Body of pancreas (tissue), 4 donors: ENCODE results near the gene PDCD10. TPM values are rescaled to one million over a fixed set of nuclear protein-coding genes. Genes with fewer than 3 reads are reported as not detected.

ENCODE experiments used
- ATAC-seq: fragments of 150-250 bp; one replicate; pipeline ENCODE4 v1.9.1; 2016
- DNase-seq, 4 donors: peaks; one replicate each; pipeline ENCODE4 v3.0.0-alpha.2; 2019
- H3K27ac ChIP-seq, 4 donors: fragments of 200-600 bp; sonication (generic); 1 replicate in 3 of 4; 2 replicates in 1 of 4; pipeline versions ENCODE4 v1.5.1 to v1.6.1; 2016 to 2019; ENCODE audit warnings: mild to moderate bottlenecking in 1 of 4, mixed read lengths in 1 of 4, moderate library complexity in 1 of 4
- H3K27me3 ChIP-seq, 2 donors: fragments of 200-600 bp; sonication (generic); one replicate each; pipeline ENCODE4 v1.6.0; 2016; ENCODE audit warnings: mild to moderate bottlenecking in 1 of 2
- H3K36me3 ChIP-seq, 2 donors: fragments of 200-600 bp; sonication (generic); replicated peaks in 1 of 2; 2 replicates each; pipeline ENCODE4 v1.5.1; 2016; ENCODE audit warnings: low read depth in 2 of 2; ENCODE audit not compliant: insufficient read depth in 1 of 2
- H3K4me1 ChIP-seq: fragments of 200-600 bp; sonication (generic); one replicate; pipeline ENCODE4 v1.6.0; 2016
- H3K4me3 ChIP-seq, 2 donors: fragments of 200-600 bp; sonication (generic); 1 replicate in 1 of 2; 2 replicates in 1 of 2; pipeline ENCODE4 v1.5.1; 2016 to 2019
- H3K9me3 ChIP-seq, 3 donors: fragments of 200-600 bp; sonication (generic); 1 replicate in 2 of 3; 2 replicates in 1 of 3; pipeline ENCODE4 v1.5.1; 2016
- POLR2A ChIP-seq, 3 donors: fragments of 450-650 bp; IDR thresholded peaks; one replicate each; pipeline ENCODE4 v1.6.1; 2016; ENCODE audit warnings: antibody characterized with exemption in 3 of 3, mild to moderate bottlenecking in 2 of 3
- WGBS, 2 donors: methylation state at CpG; one replicate each; pipeline ENCODE4 v1.1.5; 2017; 5-methylcytosine and 5-hydroxymethylcytosine counted together
- intact Hi-C: fragments of 100-400 bp; cut with DNase I; formaldehyde crosslinking; loops from one replicate; pipeline ENCODE4 v1.15.1; 2023
- total RNA-seq, 2 donors: library from RNA; depleted of rRNA; stranded (reverse); fragments of >200 nt; gene quantifications; one replicate each; pipeline ENCODE4 v1.1.0, GENCODE V29; 2016
- TF ChIP-seq, protein P1 (sequence below), 7 experiments: fragments of 450-650 bp in 4 of 7; fragments of 200-600 bp in 3 of 7; sonication (generic) in 3 of 7; IDR thresholded peaks; one replicate each; pipeline ENCODE4 v1.5.1; 2016 to 2019; ENCODE audit warnings: antibody characterized with exemption in 7 of 7

Gene PDCD10
- 10 to 100 TPM; 24.4 to 36.1 TPM for total RNA-seq

DNA sequence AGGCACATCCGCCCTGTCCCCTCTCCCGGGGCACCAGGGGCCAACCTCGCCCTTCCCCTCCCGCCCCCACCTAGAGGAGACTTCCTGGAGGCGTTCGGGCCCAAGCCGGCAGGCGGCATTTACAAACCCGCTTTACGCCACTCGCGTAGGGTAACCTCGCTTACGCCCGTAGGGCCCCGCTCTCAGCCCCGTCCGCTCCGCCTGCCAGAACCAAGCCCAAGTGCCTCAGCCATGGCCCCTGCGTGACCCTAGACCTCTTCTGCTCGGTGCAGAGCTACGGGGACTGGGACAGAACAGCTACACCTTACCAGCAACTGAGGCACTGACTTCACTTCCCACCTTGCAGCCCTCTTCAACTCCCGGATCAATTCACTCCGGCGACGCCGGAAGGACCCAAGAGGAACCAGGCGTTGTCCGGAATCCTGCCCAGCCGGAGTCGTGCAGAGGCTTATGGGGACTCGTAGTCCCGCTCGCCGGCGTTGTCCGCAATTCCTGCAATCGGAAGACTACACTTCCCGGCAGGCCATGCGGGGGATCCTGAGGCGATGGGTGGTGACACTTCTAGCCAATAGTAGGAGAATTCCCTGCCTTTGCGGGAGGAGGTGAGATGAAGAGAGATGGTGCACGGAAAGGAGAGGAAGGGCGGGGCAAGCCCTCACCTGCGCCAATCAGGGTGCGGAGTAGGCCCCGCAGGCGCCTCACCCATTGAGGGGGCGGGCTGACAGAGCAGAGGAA is at the start of gene PDCD10:
Gene PDCD10, minus strand, starts transcription at position 395 of the 735 bp plus-strand sequence. CDS start 14,735 bp downstream, outside the sequence.
- ATAC-seq, result peak; percentile 92
- Histone ChIP-seq H3K27me3 (no peaks in the 10 kb centered on the region), H3K27ac (peak within 1 kb of the TSS; percentile 93 to 97 (median 96)), H3K4me3 (peak within 1 kb of the TSS; percentile 81 to 96), H3K9me3 (no peaks in the 10 kb centered on the region), H3K36me3 (no peaks in the 10 kb centered on the region), H3K4me1 (peaks cover 21% of the 10 kb centered on the region)
- TF ChIP-seq, protein P1, sequence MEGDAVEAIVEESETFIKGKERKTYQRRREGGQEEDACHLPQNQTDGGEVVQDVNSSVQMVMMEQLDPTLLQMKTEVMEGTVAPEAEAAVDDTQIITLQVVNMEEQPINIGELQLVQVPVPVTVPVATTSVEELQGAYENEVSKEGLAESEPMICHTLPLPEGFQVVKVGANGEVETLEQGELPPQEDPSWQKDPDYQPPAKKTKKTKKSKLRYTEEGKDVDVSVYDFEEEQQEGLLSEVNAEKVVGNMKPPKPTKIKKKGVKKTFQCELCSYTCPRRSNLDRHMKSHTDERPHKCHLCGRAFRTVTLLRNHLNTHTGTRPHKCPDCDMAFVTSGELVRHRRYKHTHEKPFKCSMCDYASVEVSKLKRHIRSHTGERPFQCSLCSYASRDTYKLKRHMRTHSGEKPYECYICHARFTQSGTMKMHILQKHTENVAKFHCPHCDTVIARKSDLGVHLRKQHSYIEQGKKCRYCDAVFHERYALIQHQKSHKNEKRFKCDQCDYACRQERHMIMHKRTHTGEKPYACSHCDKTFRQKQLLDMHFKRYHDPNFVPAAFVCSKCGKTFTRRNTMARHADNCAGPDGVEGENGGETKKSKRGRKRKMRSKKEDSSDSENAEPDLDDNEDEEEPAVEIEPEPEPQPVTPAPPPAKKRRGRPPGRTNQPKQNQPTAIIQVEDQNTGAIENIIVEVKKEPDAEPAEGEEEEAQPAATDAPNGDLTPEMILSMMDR (IDR thresholded peaks at IDR 0.05), result peak in 1 of 7 experiments; percentile 15
- TF ChIP-seq POLR2A (IDR thresholded peaks at IDR 0.05), result peak; percentile 53 to 61 (median 59)
- DNase-seq, result peak; percentile 98 to 99 (median 98)
- WGBS, 2 donors, result 0% methylated on average over 26 to 47 of the region's 49 CpGs
- intact Hi-C loops, result no loop called here

DNA sequence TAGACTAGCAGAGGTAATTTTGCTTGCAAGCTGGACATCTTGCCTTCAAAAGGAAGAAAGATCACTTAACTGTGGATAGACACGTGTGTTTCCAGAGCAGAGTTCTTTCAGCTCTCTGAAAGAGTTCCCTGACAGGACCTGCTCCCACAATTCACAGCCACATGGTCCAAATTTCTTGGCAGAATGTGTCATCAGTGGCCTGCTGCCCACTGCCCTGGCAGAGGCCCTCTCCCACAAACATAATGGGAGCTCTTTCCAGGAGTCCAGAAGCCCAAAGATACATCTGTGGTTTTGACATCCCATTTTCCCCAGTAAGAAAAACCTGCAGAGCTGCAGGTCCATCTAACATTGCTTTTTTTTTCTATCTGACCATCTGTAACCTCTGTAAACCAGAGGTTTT is 49.1 kb upstream of the PDCD10 start:
- no peak overlapping the region for H3K27ac ChIP-seq
- peaks cover 0 to 4% (median 0%) of the 10 kb centered on the region in 3 donors for H3K9me3 ChIP-seq
- TF ChIP-seq, protein P1 (IDR thresholded peaks at IDR 0.05), result no peak
- TF ChIP-seq POLR2A (IDR thresholded peaks at IDR 0.05), result no peak
- intact Hi-C loops, result no loop called here
- ATAC-seq (no peak), DNase-seq (peak in 1 of 4 donors; percentile 20)
- H3K4me3 ChIP-seq, result no peak overlapping the region
- 47 to 67% methylated on average over 1 of the region's 1 CpG for WGBS, 2 donors
- peaks cover 10% of the 10 kb centered on the region for H3K4me1 ChIP-seq
- no peaks in the 10 kb centered on the region for H3K36me3 ChIP-seq
- no peaks in the 10 kb centered on the region for H3K27me3 ChIP-seq

DNA sequence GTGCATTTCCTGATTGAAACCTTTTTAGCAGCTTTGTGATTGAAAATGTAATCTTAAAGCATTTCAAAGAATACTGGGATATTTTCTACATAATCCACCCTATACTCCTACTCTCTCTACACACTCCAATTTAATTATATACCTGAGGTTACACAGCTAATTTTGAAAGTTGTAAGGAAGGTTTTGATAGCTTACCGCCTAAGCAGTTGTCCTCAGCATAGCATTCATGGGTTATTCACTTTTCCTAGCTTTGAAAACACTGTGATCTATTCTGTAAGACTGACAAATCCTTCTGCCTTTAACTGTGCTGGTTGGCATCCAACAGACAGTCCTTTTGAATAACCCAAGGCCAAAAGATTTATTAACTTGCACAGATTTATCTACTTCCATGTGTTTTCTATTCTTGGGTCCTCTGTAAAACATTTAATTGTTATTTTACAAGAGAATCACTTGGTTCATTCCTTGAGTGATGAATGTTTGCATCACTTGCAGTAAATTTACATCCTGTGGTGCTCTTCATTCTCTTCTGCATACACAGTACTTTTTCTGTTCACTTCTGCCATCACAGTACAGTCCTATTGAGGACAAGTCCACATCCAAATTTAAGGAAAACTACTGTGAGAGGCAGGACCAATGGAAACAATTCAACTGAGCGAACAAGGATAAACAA is 45.7 kb upstream of the PDCD10 start:
- intact Hi-C loops, result no loop called here

DNA sequence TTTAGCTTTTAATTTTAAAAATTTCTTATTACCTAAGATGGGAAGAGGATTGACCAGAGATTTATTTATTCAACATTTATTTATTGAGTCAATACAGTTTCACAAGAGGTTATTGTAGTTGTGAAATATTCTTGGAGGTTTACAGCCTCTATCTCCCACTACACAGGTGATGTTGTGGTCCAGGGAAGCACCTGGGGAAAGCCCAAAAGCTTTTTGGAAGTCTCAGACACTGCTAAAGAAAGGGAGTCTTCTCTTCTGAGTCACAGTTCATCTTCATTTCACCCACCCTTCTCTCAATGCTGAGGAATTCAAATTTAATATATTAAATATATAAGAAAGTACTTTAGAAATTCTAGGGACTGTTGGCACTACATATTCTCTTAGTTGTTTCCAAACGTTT is 42.7 kb upstream of the PDCD10 start:
- no peak overlapping the region for H3K27ac ChIP-seq
- intact Hi-C loops, result no loop called here
- no peaks in the 10 kb centered on the region for H3K4me1 ChIP-seq
- ATAC-seq, result no peak
- H3K27me3 ChIP-seq, result no peaks in the 10 kb centered on the region
- TF ChIP-seq, protein P1 (IDR thresholded peaks at IDR 0.05), result no peak
- TF ChIP-seq POLR2A (IDR thresholded peaks at IDR 0.05), result no peak
- H3K36me3 ChIP-seq, result no peaks in the 10 kb centered on the region
- WGBS, 2 donors, result 73 to 78% methylated on average over 1 of the region's 1 CpG
- H3K4me3 ChIP-seq, result no peak overlapping the region
- DNase-seq, result no peak
- peaks cover 0 to 9% (median 4%) of the 10 kb centered on the region in 3 donors for H3K9me3 ChIP-seq

More for the DNA sequence above, 45.7 kb upstream of the PDCD10 start:
- DNase-seq (no peak), ATAC-seq (no peak)
- Histone ChIP-seq H3K27me3 (no peaks in the 10 kb centered on the region), H3K4me3 (no peak overlapping the region), H3K27ac (no peak overlapping the region), H3K4me1 (no peaks in the 10 kb centered on the region), H3K9me3 (peaks cover 0 to 9% (median 4%) of the 10 kb centered on the region in 3 donors), H3K36me3 (no peaks in the 10 kb centered on the region)
- 86 to 92% methylated on average over 2 of the region's 2 CpGs for WGBS, 2 donors
- TF ChIP-seq, protein P1 (IDR thresholded peaks at IDR 0.05), result no peak
- TF ChIP-seq POLR2A (IDR thresholded peaks at IDR 0.05), result no peak
